Breast epithelium (tissue), 3 donors: ENCODE results near the gene H6PD.

Experiments used
- POLR2AphosphoS5 ChIP-seq, 3 donors: sonication (generic); formaldehyde crosslinking; IDR thresholded peaks; one replicate each; pipeline ENCODE4 v1.6.1; 2017; ENCODE audit warnings: antibody characterized with exemption in 3 of 3
- TF ChIP-seq, protein P1 (sequence below), 3 donors: fragments of 450-650 bp; IDR thresholded peaks; one replicate each; pipeline ENCODE4 v1.5.1; 2016 to 2017; ENCODE audit warnings: antibody characterized with exemption in 3 of 3, mild to moderate bottlenecking in 3 of 3, moderate library complexity in 3 of 3

GRCh38 chr1:9265968-9266367 lies 31.4 kb downstream of the H6PD start:
- no peak for TF ChIP-seq POLR2AphosphoS5 (IDR thresholded peaks at IDR 0.05)
- TF ChIP-seq, protein P1, sequence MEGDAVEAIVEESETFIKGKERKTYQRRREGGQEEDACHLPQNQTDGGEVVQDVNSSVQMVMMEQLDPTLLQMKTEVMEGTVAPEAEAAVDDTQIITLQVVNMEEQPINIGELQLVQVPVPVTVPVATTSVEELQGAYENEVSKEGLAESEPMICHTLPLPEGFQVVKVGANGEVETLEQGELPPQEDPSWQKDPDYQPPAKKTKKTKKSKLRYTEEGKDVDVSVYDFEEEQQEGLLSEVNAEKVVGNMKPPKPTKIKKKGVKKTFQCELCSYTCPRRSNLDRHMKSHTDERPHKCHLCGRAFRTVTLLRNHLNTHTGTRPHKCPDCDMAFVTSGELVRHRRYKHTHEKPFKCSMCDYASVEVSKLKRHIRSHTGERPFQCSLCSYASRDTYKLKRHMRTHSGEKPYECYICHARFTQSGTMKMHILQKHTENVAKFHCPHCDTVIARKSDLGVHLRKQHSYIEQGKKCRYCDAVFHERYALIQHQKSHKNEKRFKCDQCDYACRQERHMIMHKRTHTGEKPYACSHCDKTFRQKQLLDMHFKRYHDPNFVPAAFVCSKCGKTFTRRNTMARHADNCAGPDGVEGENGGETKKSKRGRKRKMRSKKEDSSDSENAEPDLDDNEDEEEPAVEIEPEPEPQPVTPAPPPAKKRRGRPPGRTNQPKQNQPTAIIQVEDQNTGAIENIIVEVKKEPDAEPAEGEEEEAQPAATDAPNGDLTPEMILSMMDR (IDR thresholded peaks at IDR 0.05), result no peak
